Measurements from ENCODE around the gene METTL9. TPM values are rescaled to one million over a fixed set of nuclear protein-coding genes. Genes with fewer than 3 reads are reported as not detected.
"Not testable (repeated sequence)": the region's sequence is repeated elsewhere in the genome, so short reads cannot be mapped to it uniquely, and the experiment has no call there.

METTL9 gene
- total RNA-seq, 2 donors from 2014 or later, result 58.6 to 62.6 TPM

DNA sequence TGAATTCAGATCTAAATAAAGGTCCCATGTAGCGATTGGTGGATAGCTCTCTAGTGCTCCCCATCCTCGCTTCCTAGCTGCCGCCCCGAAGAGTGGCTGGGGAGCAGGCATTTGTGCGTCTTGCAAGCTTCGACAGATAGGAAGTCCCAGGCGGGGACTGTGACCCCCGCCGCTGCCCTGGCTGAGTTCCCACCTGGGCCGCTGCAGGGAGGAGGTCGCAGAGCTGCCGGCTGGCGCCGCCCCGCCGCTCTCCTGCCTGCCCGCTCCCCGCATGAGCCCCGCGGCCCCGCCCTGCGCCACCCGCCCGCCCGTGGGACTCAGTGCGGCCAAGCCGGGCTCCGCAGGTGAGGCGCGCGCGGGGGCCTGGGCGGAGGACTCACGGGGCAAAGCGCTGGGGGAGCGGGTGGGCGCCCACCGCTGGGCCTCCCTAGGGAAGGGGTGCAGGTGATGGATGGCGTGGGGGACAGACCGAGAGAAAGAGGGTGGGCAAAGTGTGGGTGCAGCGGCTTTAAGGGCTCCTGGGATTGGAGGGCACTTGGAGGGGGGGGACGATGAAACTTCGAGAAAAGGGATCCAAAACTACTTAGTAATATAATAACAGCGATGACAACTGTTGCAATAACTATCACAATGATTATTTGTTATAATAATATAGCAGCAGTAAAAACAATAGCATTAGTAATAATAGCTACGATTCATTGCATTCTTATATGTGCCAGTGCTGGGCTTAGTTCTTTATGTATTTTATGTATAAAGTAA is 64.7 kb downstream of the METTL9 start, which contains the start of gene OTOA:
OTOA (plus strand) TSS at position 80 of the 759 bp plus-strand sequence. CDS start 14,547 bp downstream, outside the sequence.
- DNase-seq (ENCODE audit: low spot score), result no peak
- no peak for TF ChIP-seq CTCF (IDR thresholded peaks at IDR 0.05)

GRCh38 chr16:21664801-21665492 is 65.6 kb downstream of the METTL9 start:
- DNase-seq (ENCODE audit: low spot score), result no peak
- Histone ChIP-seq H3K27me3 (no peaks in the 10 kb centered on the region), H3K27ac (no peak overlapping the region)

More for the DNA sequence above, 64.7 kb downstream of the METTL9 start, which contains the start of gene OTOA:
- H3K4me1 ChIP-seq, result peaks cover 0 to 8% of the 10 kb centered on the region in 2 donors
- H3K4me3 ChIP-seq, result peak within 1 kb of the TSS in 1 of 2 donors; percentile 40
- no peaks in the 10 kb centered on the region for H3K36me3 ChIP-seq
- H3K27ac ChIP-seq, result no peak within 1 kb of the TSS
- H3K27me3 ChIP-seq, result no peaks in the 10 kb centered on the region
- no peaks in the 10 kb centered on the region for H3K9me3 ChIP-seq

GRCh38 chr16:21666772-21667171 is 67.4 kb downstream of the METTL9 start:
- Histone ChIP-seq H3K27me3 (no peaks in the 10 kb centered on the region), H3K36me3 (no peaks in the 10 kb centered on the region), H3K27ac (no peak overlapping the region), H3K4me3 (no peak overlapping the region), H3K9me3 (no peaks in the 10 kb centered on the region), H3K4me1 (peaks cover 0 to 8% of the 10 kb centered on the region in 2 donors)
- no peak for DNase-seq (ENCODE audit: low spot score)
- no peak for TF ChIP-seq CTCF (IDR thresholded peaks at IDR 0.05)

More at GRCh38 chr16:21664801-21665492, 65.6 kb downstream of the METTL9 start:
- H3K9me3 ChIP-seq, result no peaks in the 10 kb centered on the region
- no peaks in the 10 kb centered on the region for H3K36me3 ChIP-seq
- H3K4me3 ChIP-seq, result no peak overlapping the region
- H3K4me1 ChIP-seq, result peaks cover 0 to 8% of the 10 kb centered on the region in 2 donors
- no peak for TF ChIP-seq CTCF (IDR thresholded peaks at IDR 0.05)

- Histone ChIP-seq H3K9me3 (peaks cover 0 to under 1% of the 10 kb centered on the region in 2 donors), H3K36me3 (no peaks in the 10 kb centered on the region), H3K27ac (no peak overlapping the region), H3K4me3 (no peak overlapping the region), H3K4me1 (peaks cover 0 to 8% of the 10 kb centered on the region in 2 donors), H3K27me3 (no peaks in the 10 kb centered on the region)
- TF ChIP-seq CTCF (IDR thresholded peaks at IDR 0.05), result no peak
- no peak for DNase-seq (ENCODE audit: low spot score)
These were observed 68.2 kb downstream of the METTL9 start for GRCh38 chr16:21667575-21667974.

DNA sequence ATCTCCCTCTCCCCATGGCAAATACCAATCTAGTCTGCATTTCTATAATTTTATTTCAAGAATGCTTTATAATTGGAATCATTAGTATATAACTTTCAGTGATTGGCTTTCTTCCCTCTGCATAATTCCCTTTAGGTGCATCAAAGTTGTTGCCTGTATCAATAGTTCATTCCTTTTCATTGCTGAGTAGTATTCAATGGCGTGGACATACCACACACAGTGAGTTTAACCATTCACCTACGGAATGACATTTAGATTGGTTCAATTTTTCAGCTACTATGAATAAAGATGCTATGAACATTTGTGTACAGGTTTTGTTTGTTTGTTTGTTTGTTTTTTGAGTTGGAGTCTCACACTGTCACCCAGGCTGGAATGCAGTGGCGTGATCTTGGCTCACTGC is 74.1 kb downstream of the METTL9 start:
- Histone ChIP-seq H3K9me3 (peaks cover 0 to 10% of the 10 kb centered on the region in 2 donors), H3K4me3 (no peak overlapping the region)
- DNase-seq (ENCODE audit: low spot score), result no peak

DNA sequence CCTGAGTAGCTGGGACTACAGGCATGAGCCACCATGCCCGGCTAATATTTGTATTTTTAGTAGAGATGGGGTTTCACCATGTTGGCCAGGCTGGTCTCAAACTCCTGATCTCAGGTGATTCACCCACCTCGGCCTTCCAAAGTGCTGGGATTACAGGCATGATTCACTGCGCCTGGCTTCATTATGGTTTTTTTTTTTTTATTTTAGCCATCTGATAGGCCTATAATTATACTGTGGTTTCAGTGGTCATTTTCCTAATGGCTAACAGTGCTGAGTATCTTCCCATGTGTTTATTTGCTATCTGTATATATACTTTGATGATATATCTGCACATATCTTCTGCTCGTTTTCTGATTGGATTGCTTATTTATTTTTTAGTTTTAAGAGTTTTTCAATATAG is 75.1 kb downstream of the METTL9 start:
- not testable (repeated sequence) for H3K27me3 ChIP-seq; H3K4me1 ChIP-seq; H3K36me3 ChIP-seq; DNase-seq (ENCODE audit: low spot score); H3K27ac ChIP-seq; H3K4me3 ChIP-seq
- H3K9me3 ChIP-seq, result peaks cover 0 to 10% of the 10 kb centered on the region in 2 donors

More for the DNA sequence above, 74.1 kb downstream of the METTL9 start:
- Histone ChIP-seq H3K4me1 (no peaks in the 10 kb centered on the region), H3K27ac (no peak overlapping the region), H3K27me3 (no peaks in the 10 kb centered on the region), H3K36me3 (no peaks in the 10 kb centered on the region)
- no peak for TF ChIP-seq CTCF (IDR thresholded peaks at IDR 0.05)

DNA sequence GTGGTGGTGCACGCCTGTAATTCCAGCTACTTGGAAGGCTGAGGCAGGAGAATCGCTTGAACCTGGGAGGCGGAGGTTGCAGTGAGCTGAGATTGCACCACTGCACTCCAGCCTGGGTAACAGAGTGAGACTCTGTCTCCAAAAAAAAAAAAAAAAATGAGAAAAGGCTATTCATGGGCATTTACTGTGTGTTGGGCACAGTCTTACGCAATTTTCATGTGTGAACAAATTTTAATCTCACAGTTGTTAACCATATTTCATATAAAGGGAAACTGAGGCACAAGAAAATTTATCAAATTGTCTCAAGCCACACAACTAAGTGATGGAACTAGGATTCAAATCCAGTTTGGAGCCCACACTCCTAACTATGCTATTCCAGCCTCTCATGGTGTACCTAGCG is 81.3 kb downstream of the METTL9 start:
- not testable (repeated sequence) for DNase-seq (ENCODE audit: low spot score); H3K4me1 ChIP-seq; H3K36me3 ChIP-seq; H3K9me3 ChIP-seq; H3K4me3 ChIP-seq; H3K27me3 ChIP-seq; H3K27ac ChIP-seq

All from right atrium auricular region (tissue), 2 donors.